ENCODE measurements around the gene SLC8A3. TPM values are rescaled to one million over a fixed set of nuclear protein-coding genes. Genes with fewer than 3 reads are reported as not detected.

Gene SLC8A3
- total and polyA plus RNA-seq, 9 of the 15 experiments (the other 6 are each of a cell fraction or from before 2014, with no cell fraction given): not detected

- H3K27me3 ChIP-seq (ENCODE audit: control insufficient read depth in 2 of 2, insufficient read depth in 2 of 2, low read length in 2 of 2): no peaks in the 10 kb centered on the region
- no peak overlapping the region for H3K4me2 ChIP-seq (ENCODE audit: insufficient read depth, low read length)
- in situ Hi-C loops (cut with MboI): no loop called here
- no peak overlapping the region for H3K9ac ChIP-seq (ENCODE audit: insufficient read depth in 1 of 2, low read depth in 2 of 2, low read length in 2 of 2)
- DNase-seq (ENCODE audit: extremely low read depth in 1 of 4, low spot score in 3 of 4): peak; percentile 59 to 68 (median 66)
- intact Hi-C loops (cut with micrococcal nuclease): loop anchor here (1.0 kb wide), 1 partner anchor 256 kb away; no protein-coding TSS in a partner anchor
- ChIA-PET POLR2A (interaction anchor here (0.5 to 0.8 kb wide), 3 partner anchors 69 to 571 kb away, joined by 3 read pairs; no protein-coding TSS in a partner anchor), CTCF (ENCODE audit: low intra/inter-chr PET ratio) (interaction anchor here (0.6 to 1.1 kb wide), 2 partner anchors 190 to 255 kb away, joined by 4 to 8 read pairs; no protein-coding TSS in a partner anchor)
- peak; percentile 67 for FAIRE-seq
- H3K27ac ChIP-seq (ENCODE audit: extremely low read depth, low read depth, low read length): no peak overlapping the region
- no peaks in the 10 kb centered on the region for H4K20me1 ChIP-seq (replicated peaks; ENCODE audit: control insufficient read depth, insufficient read depth, low read length)
- BruUV-seq (replicated peaks): no TSS peak
- H3K36me3 ChIP-seq (ENCODE audit: control insufficient read depth, insufficient read depth, low read length): no peaks in the 10 kb centered on the region
- no peak overlapping the region for H2AFZ ChIP-seq (ENCODE audit: low read depth, low read length)
- H3K4me1 ChIP-seq (replicated peaks in 1 of 2; ENCODE audit: control insufficient read depth in 2 of 2, insufficient read depth in 2 of 2, low read length in 2 of 2): no peaks in the 10 kb centered on the region
- H3K9me1 ChIP-seq (ENCODE audit: control insufficient read depth, insufficient read depth, low read length): no peaks in the 10 kb centered on the region
- 0% methylated on average over 2 of the region's 3 CpGs for WGBS (ENCODE audit: insufficient coverage, low coverage, missing lambda C conversion rate)
- H3K4me3 ChIP-seq: no peak overlapping the region
- H3K79me2 ChIP-seq (ENCODE audit: control insufficient read depth, insufficient read depth, low read length): no peaks in the 10 kb centered on the region
- no peaks in the 10 kb centered on the region for H3K9me3 ChIP-seq (replicated peaks; ENCODE audit: control insufficient read depth, insufficient read depth, low read depth, low read length)
- ATAC-seq: peak; percentile 92
- TF ChIP-seq REST (IDR thresholded peaks at IDR 0.05; ENCODE audit: borderline replicate concordance): peak; percentile 45; the same call in 1 of the 2 replicates
- TF ChIP-seq REST (CRISPR knock-in tag; IDR thresholded peaks at IDR 0.05; ENCODE audit: low read depth): no peak
- peak; percentile 74 for TF ChIP-seq SMC3 (conservative IDR thresholded peaks at IDR 0.05; ENCODE audit: insufficient read depth, low read depth, low read length)
- no peak for TF ChIP-seq SIN3B (IDR thresholded peaks at IDR 0.05; ENCODE audit: low read depth)
- TF ChIP-seq EWSR1 (IDR thresholded peaks at IDR 0.05; ENCODE audit: borderline replicate concordance, low read depth, partially characterized antibody): no peak
- TF ChIP-seq, protein P1, sequence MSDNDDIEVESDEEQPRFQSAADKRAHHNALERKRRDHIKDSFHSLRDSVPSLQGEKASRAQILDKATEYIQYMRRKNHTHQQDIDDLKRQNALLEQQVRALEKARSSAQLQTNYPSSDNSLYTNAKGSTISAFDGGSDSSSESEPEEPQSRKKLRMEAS (CRISPR knock-in tag; IDR thresholded peaks at IDR 0.05): no peak
- no peak for TF ChIP-seq POLR3A (IDR thresholded peaks at IDR 0.05; ENCODE audit: borderline replicate concordance, extremely low read depth, insufficient read depth, insufficient read length)
- no peak for TF ChIP-seq PHF21A (IDR thresholded peaks at IDR 0.05; ENCODE audit: borderline replicate concordance, low read depth)
- peak; percentile 81 for TF ChIP-seq CEBPG (CRISPR knock-in tag; IDR thresholded peaks at IDR 0.05)
- peak; percentile 69 to 74 for TF ChIP-seq CEBPG (tag; conservative IDR thresholded peaks at IDR 0.05 in 1 of 2, IDR thresholded peaks at IDR 0.05 in 1 of 2)
- TF ChIP-seq HBP1 (CRISPR knock-in tag; IDR thresholded peaks at IDR 0.05): no peak
- TF ChIP-seq ZFP1 (CRISPR knock-in tag; IDR thresholded peaks at IDR 0.05): no peak
Measured at GRCh38 chr14:70073924-70074566, 114.7 kb downstream of the SLC8A3 start.
